ENCODE results near the gene CLCN4. TPM values are rescaled to one million over a fixed set of nuclear protein-coding genes. Genes with fewer than 3 reads are reported as not detected.

CLCN4 gene
- total and polyA plus RNA-seq, 9 donors: 0.36 to 4.2 (median 3.0) TPM

GRCh38 chrX:10184411-10184810 is 27.6 kb downstream of the CLCN4 start:
- Histone ChIP-seq H3K27ac (no peak overlapping the region), H3K4me3 (no peak overlapping the region), H3K9me3 (no peaks in the 10 kb centered on the region), H3K27me3 (no peaks in the 10 kb centered on the region), H3K36me3 (no peaks in the 10 kb centered on the region), H3K4me1 (ENCODE audit: insufficient read depth) (no peaks in the 10 kb centered on the region)
- intact Hi-C loops (cut with DNase I): loop anchor here in 3 of 4 donors (10.0 kb wide), 4 partner anchors 450 to 960 kb away; no protein-coding TSS in a partner anchor
- 59 to 84% (median 76%) methylated on average over 2 of the region's 2 CpGs for WGBS, 3 donors
- no peak for DNase-seq
- TF ChIP-seq CTCF (IDR thresholded peaks at IDR 0.05): no peak
- no peak for TF ChIP-seq POLR2A (IDR thresholded peaks at IDR 0.05)
- no peak for TF ChIP-seq EP300 (IDR thresholded peaks at IDR 0.05)

GRCh38 chrX:10186355-10186754 is 29.6 kb downstream of the CLCN4 start:
- intact Hi-C loops (cut with DNase I): loop anchor here in 3 of 4 donors (5.0 to 10.0 kb wide), 5 partner anchors 448 to 958 kb away; no protein-coding TSS in a partner anchor
- Histone ChIP-seq H3K27ac (no peak overlapping the region), H3K4me3 (no peak overlapping the region), H3K9me3 (no peaks in the 10 kb centered on the region), H3K36me3 (no peaks in the 10 kb centered on the region), H3K4me1 (ENCODE audit: insufficient read depth) (no peaks in the 10 kb centered on the region), H3K27me3 (no peaks in the 10 kb centered on the region)
- TF ChIP-seq POLR2A (IDR thresholded peaks at IDR 0.05) (no peak), EP300 (IDR thresholded peaks at IDR 0.05) (no peak), CTCF (IDR thresholded peaks at IDR 0.05) (no peak)
- 59 to 64% (median 61%) methylated on average over 9 of the region's 9 CpGs for WGBS, 3 donors
- DNase-seq: no peak

- Histone ChIP-seq H3K4me3 (no peak overlapping the region), H3K27me3 (no peaks in the 10 kb centered on the region), H3K36me3 (no peaks in the 10 kb centered on the region), H3K9me3 (no peaks in the 10 kb centered on the region), H3K27ac (no peak overlapping the region), H3K4me1 (ENCODE audit: insufficient read depth) (no peaks in the 10 kb centered on the region)
- DNase-seq: no peak
- intact Hi-C loops (cut with DNase I): loop anchor here in 3 of 4 donors (5.0 to 10.0 kb wide), 5 partner anchors 447 to 957 kb away; no protein-coding TSS in a partner anchor
- no peak for TF ChIP-seq POLR2A (IDR thresholded peaks at IDR 0.05)
- no peak for TF ChIP-seq EP300 (IDR thresholded peaks at IDR 0.05)
- no peak for TF ChIP-seq CTCF (IDR thresholded peaks at IDR 0.05)
- 76 to 86% (median 78%) methylated on average over 15 of the region's 15 CpGs for WGBS, 3 donors
Measured at GRCh38 chrX:10187421-10187820, 30.6 kb downstream of the CLCN4 start.

GRCh38 chrX:10189317-10190268 is 32.8 kb downstream of the CLCN4 start:
- Histone ChIP-seq H3K4me3 (no peak overlapping the region), H3K4me1 (ENCODE audit: insufficient read depth) (no peaks in the 10 kb centered on the region), H3K36me3 (no peaks in the 10 kb centered on the region), H3K27me3 (no peaks in the 10 kb centered on the region), H3K27ac (no peak overlapping the region), H3K9me3 (no peaks in the 10 kb centered on the region)
- 25 to 27% (median 26%) methylated on average over 16 of the region's 16 CpGs for WGBS, 3 donors
- TF ChIP-seq EP300 (IDR thresholded peaks at IDR 0.05) (no peak), CTCF (IDR thresholded peaks at IDR 0.05) (peak in 2 of 3 donors; percentile 73 to 77)
- intact Hi-C loops (cut with DNase I): loop anchor here (2.0 to 10.0 kb wide), 7 partner anchors 443 to 955 kb away; no protein-coding TSS in a partner anchor
- peak; percentile 68 to 82 (median 79) for DNase-seq

Data from ovary (tissue), 9 donors.